Measurements from ENCODE around the gene IFNB1. TPM values are rescaled to one million over a fixed set of nuclear protein-coding genes. Genes with fewer than 3 reads are reported as not detected.

IFNB1 gene
- total RNA-seq, 1 donor from 2014 or later = not detected

- Histone ChIP-seq H3K9me3 (no peaks in the 10 kb centered on the region), H3K4me1 (peaks cover 6% of the 10 kb centered on the region), H3K27me3 (no peaks in the 10 kb centered on the region), H3K36me3 (no peaks in the 10 kb centered on the region), H3K4me3 (no peak overlapping the region), H3K27ac (no peak overlapping the region)
- TF ChIP-seq POLR2AphosphoS5 (IDR thresholded peaks at IDR 0.05; ENCODE audit: insufficient read depth in 1 of 2, low read depth in 1 of 2) (no peak), POLR2A (IDR thresholded peaks at IDR 0.05) (no peak), CTCF (IDR thresholded peaks at IDR 0.05) (no peak)
- intact Hi-C loops (cut with DNase I) = no loop called here
- no peak for DNase-seq (ENCODE audit: extremely low spot score in 2 of 2)
These were observed 6.8 kb downstream of the IFNB1 start for GRCh38 chr9:21070906-21071305.

GRCh38 chr9:21070171-21070571 is 7.6 kb downstream of the IFNB1 start:
- no peaks in the 10 kb centered on the region for H3K36me3 ChIP-seq
- H3K27me3 ChIP-seq = no peaks in the 10 kb centered on the region
- H3K4me1 ChIP-seq = peaks cover 6% of the 10 kb centered on the region
- TF ChIP-seq POLR2A (IDR thresholded peaks at IDR 0.05) (no peak), CTCF (IDR thresholded peaks at IDR 0.05) (peak in 1 of 3 experiments; percentile 42), POLR2AphosphoS5 (IDR thresholded peaks at IDR 0.05; ENCODE audit: insufficient read depth in 1 of 2, low read depth in 1 of 2) (peak in 1 of 2 donors; percentile 85)
- DNase-seq (ENCODE audit: extremely low spot score in 2 of 2) = no peak
- no peaks in the 10 kb centered on the region for H3K9me3 ChIP-seq
- no peak overlapping the region for H3K4me3 ChIP-seq
- peak overlapping the region; percentile 24 for H3K27ac ChIP-seq
- intact Hi-C loops (cut with DNase I) = no loop called here

DNA sequence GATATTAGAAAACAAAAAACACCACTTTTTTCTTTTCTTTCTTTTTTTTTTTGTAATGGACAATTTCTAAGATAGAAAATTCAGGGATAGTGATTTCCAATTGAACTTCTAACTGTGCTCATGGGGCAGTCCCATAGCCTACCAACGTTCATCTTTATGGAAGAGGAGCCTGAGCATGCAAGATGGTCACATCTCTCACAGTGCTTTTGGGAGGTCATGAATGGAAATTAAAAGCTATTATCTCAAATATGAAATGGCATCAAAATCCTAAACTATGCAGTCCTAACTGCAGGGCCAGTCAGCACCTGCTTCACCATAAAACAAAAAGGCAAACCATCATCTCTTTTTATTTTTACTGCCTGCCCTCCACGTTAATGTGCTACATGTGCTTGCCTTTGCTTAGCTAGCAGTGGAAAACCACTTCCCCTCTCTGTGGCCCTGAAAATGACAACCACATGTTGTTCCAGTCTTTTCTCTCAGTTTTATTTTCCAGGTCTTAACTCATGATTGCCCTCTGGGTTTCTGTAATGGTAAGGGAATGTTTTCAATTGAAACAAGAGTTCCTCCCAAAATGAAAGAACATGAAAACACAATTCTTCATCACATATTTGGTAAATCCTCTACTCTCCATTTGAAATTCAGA is 16.7 kb downstream of the IFNB1 start:
- Histone ChIP-seq H3K9me3 (no peaks in the 10 kb centered on the region), H3K4me1 (no peaks in the 10 kb centered on the region), H3K4me3 (no peak overlapping the region), H3K27ac (no peak overlapping the region), H3K36me3 (no peaks in the 10 kb centered on the region), H3K27me3 (no peaks in the 10 kb centered on the region)
- intact Hi-C loops (cut with DNase I) = no loop called here
- TF ChIP-seq POLR2A (IDR thresholded peaks at IDR 0.05) (no peak), CTCF (IDR thresholded peaks at IDR 0.05) (no peak), POLR2AphosphoS5 (IDR thresholded peaks at IDR 0.05; ENCODE audit: insufficient read depth in 1 of 2, low read depth in 1 of 2) (no peak)
- no peak for DNase-seq (ENCODE audit: extremely low spot score in 2 of 2)

GRCh38 chr9:21056931-21057330 is 20.8 kb downstream of the IFNB1 start:
- H3K27ac ChIP-seq = no peak overlapping the region
- TF ChIP-seq POLR2AphosphoS5 (IDR thresholded peaks at IDR 0.05; ENCODE audit: insufficient read depth in 1 of 2, low read depth in 1 of 2) = no peak
- no peak for TF ChIP-seq POLR2A (IDR thresholded peaks at IDR 0.05)
- TF ChIP-seq CTCF (IDR thresholded peaks at IDR 0.05) = no peak
- intact Hi-C loops (cut with DNase I) = no loop called here
- H3K36me3 ChIP-seq = no peaks in the 10 kb centered on the region
- H3K9me3 ChIP-seq = no peaks in the 10 kb centered on the region
- no peaks in the 10 kb centered on the region for H3K4me1 ChIP-seq
- no peak for DNase-seq (ENCODE audit: extremely low spot score in 2 of 2)
- H3K27me3 ChIP-seq = no peaks in the 10 kb centered on the region
- no peak overlapping the region for H3K4me3 ChIP-seq

- no peak overlapping the region for H3K4me3 ChIP-seq
- H3K27ac ChIP-seq = no peak overlapping the region
- intact Hi-C loops (cut with DNase I) = no loop called here
- H3K9me3 ChIP-seq = no peaks in the 10 kb centered on the region
- H3K4me1 ChIP-seq = no peaks in the 10 kb centered on the region
- no peaks in the 10 kb centered on the region for H3K27me3 ChIP-seq
- no peak for TF ChIP-seq CTCF (IDR thresholded peaks at IDR 0.05)
- TF ChIP-seq POLR2A (IDR thresholded peaks at IDR 0.05) = no peak
- no peak for TF ChIP-seq POLR2AphosphoS5 (IDR thresholded peaks at IDR 0.05; ENCODE audit: insufficient read depth in 1 of 2, low read depth in 1 of 2)
- no peaks in the 10 kb centered on the region for H3K36me3 ChIP-seq
- no peak for DNase-seq (ENCODE audit: extremely low spot score in 2 of 2)
These were observed 23.9 kb downstream of the IFNB1 start for GRCh38 chr9:21053851-21054250.
